H1 (cell line): ENCODE results near the gene VSIG10L2. TPM values are rescaled to one million over a fixed set of nuclear protein-coding genes. Genes with fewer than 3 reads are reported as not detected.
A peak's percentile ranks its signal among the peaks of the same experiment; 100 is the strongest.

Source experiments
- CTCF ChIA-PET: fragments of 300-600 bp; sonication (Branson Sonifier 250); formaldehyde crosslinking; loops from one replicate; lab custom pipeline; 2021; ENCODE audit not compliant: partially characterized antibody; lab: Charles Lee
- POLR2A ChIA-PET: fragments of 300-600 bp; sonication (Branson Sonifier 250); formaldehyde crosslinking; loops from one replicate; lab custom pipeline; 2021; ENCODE audit warnings: inconsistent platforms; ENCODE audit not compliant: partially characterized antibody; lab: Charles Lee
- DNase-seq, 2 experiments: peaks; one replicate each; pipeline versions ENCODE4 v3.0.0 to v3.0.0-alpha.2; 2010 to 2022; ENCODE audit warnings: low spot score in 2 of 2, low read depth in 1 of 2, mixed read lengths in 1 of 2
- FAIRE-seq: peaks from 2 replicates; lab custom pipeline; 2011; peaks lifted over from hg19 to GRCh38; lab: Jason Lieb, UNC
- H2AFZ ChIP-seq: 2 replicates; pipeline ENCODE4 v1.8.1; 2012; ENCODE audit warnings: low read length, inconsistent platforms
- H2AK5ac ChIP-seq: 2 replicates; pipeline ENCODE4 v1.6.1; 2013; ENCODE audit warnings: low read depth, low read length
- H2BK120ac ChIP-seq: replicated peaks from 2 replicates; pipeline ENCODE3; 2013; ENCODE audit warnings: low read depth, low read length, inconsistent platforms
- H2BK12ac ChIP-seq: 2 replicates; pipeline ENCODE4 v1.6.1; 2013; ENCODE audit warnings: low read depth, low read length
- H2BK15ac ChIP-seq: 2 replicates; pipeline ENCODE4 v1.6.1; 2013; ENCODE audit warnings: low read length
- H2BK20ac ChIP-seq: 2 replicates; pipeline ENCODE4 v1.6.1; 2013; ENCODE audit warnings: low read length
- H2BK5ac ChIP-seq: 2 replicates; pipeline ENCODE4 v1.6.1; 2013; ENCODE audit warnings: low read depth, low read length
- H3K14ac ChIP-seq: 2 replicates; pipeline ENCODE4 v1.6.1; 2013; ENCODE audit warnings: inconsistent platforms; ENCODE audit not compliant: insufficient read length
- H3K18ac ChIP-seq: 2 replicates; pipeline ENCODE4 v1.6.1; 2013; ENCODE audit warnings: low read length; ENCODE audit errors: extremely low read depth
- H3K23ac ChIP-seq: 2 replicates; pipeline ENCODE4 v1.6.1; 2013; ENCODE audit warnings: inconsistent platforms; ENCODE audit not compliant: insufficient read length
- H3K23me2 ChIP-seq: 2 replicates; pipeline ENCODE4 v1.6.1; 2013; ENCODE audit warnings: low read depth, low read length
- H3K27ac ChIP-seq: 2 replicates; pipeline ENCODE4 v1.6.1; 2011; ENCODE audit warnings: low read depth, low read length, inconsistent platforms
- H3K27me3 ChIP-seq, 4 experiments: replicated peaks in 1 of 4; 1 replicate in 1 of 4; 2 replicates in 3 of 4; pipeline versions ENCODE4 v1.6.1 to v1.8.1; 2011 to 2013; ENCODE audit warnings: low read length in 3 of 4, mild to moderate bottlenecking in 3 of 4, inconsistent platforms in 2 of 4, mixed read lengths in 2 of 4, moderate library complexity in 1 of 4; ENCODE audit not compliant: control insufficient read depth in 3 of 4, insufficient read depth in 3 of 4; ENCODE audit errors: extremely low read depth in 1 of 4
- H3K36me3 ChIP-seq, 4 experiments: 2 replicates each; pipeline versions ENCODE4 v1.6.1 to v1.8.1; 2011 to 2013; ENCODE audit warnings: mild to moderate bottlenecking in 4 of 4, low read length in 3 of 4, moderate library complexity in 2 of 4, control low read depth in 1 of 4, inconsistent platforms in 1 of 4; ENCODE audit not compliant: insufficient read depth in 4 of 4, control insufficient read depth in 2 of 4
- H3K4ac ChIP-seq: replicated peaks from 2 replicates; pipeline ENCODE3; 2013; ENCODE audit warnings: low read length, low read depth, mixed read lengths, inconsistent platforms; ENCODE audit not compliant: insufficient read length
- H3K4me1 ChIP-seq, 4 experiments: replicated peaks in 1 of 4; 1 replicate in 1 of 4; 2 replicates in 3 of 4; pipeline versions ENCODE4 v1.6.1 to v1.8.1; 2011 to 2013; ENCODE audit warnings: low read length in 3 of 4, inconsistent platforms in 2 of 4, mixed read lengths in 1 of 4; ENCODE audit not compliant: insufficient read depth in 4 of 4, control insufficient read depth in 3 of 4
- H3K4me2 ChIP-seq, 2 experiments: 2 replicates each; pipeline versions ENCODE4 v1.6.1 to v1.8.1; 2011 to 2013; ENCODE audit warnings: low read depth in 2 of 2, low read length in 2 of 2, control low read depth in 1 of 2, inconsistent platforms in 1 of 2, mild to moderate bottlenecking in 1 of 2; ENCODE audit not compliant: insufficient read depth in 1 of 2
- H3K4me3 ChIP-seq, 4 experiments: fragments of 200-600, 300-600 bp in 1 of 4; sonication (generic), shearing (Covaris generic), sonication (Bioruptor Twin) in 1 of 4; 2 replicates each; pipeline versions ENCODE4 v1.5.1 to v1.8.1; 2011 to 2016; ENCODE audit warnings: low read length in 4 of 4, low read depth in 3 of 4, control low read depth in 2 of 4, inconsistent platforms in 2 of 4, mild to moderate bottlenecking in 2 of 4, mixed read lengths in 1 of 4, moderate library complexity in 1 of 4; ENCODE audit not compliant: insufficient read depth in 2 of 4; ENCODE audit errors: extremely low read depth in 1 of 4
- H3K56ac ChIP-seq: replicated peaks from 2 replicates; pipeline ENCODE3; 2013; ENCODE audit warnings: low read depth, mild to moderate bottlenecking, mixed read lengths, low read length, inconsistent platforms; ENCODE audit not compliant: insufficient read length
- H3K79me1 ChIP-seq: 2 replicates; pipeline ENCODE4 v1.6.1; 2013; ENCODE audit warnings: low read depth, low read length, control low read depth
- H3K79me2 ChIP-seq, 2 experiments: 2 replicates each; pipeline versions ENCODE4 v1.6.1 to v1.8.1; 2012 to 2013; ENCODE audit warnings: low read length in 2 of 2, mild to moderate bottlenecking in 2 of 2, inconsistent platforms in 1 of 2; ENCODE audit not compliant: insufficient read depth in 2 of 2, control insufficient read depth in 1 of 2
- H3K9ac ChIP-seq, 4 experiments: replicated peaks in 1 of 4; 1 replicate in 1 of 4; 2 replicates in 3 of 4; pipeline versions ENCODE4 v1.6.1 to v1.8.1; 2011 to 2013; ENCODE audit warnings: low read depth in 3 of 4, low read length in 3 of 4, control low read depth in 2 of 4, mild to moderate bottlenecking in 2 of 4, moderate library complexity in 2 of 4, inconsistent platforms in 1 of 4; ENCODE audit errors: extremely low read depth in 1 of 4
- H3K9me3 ChIP-seq, 2 experiments: 2 replicates each; pipeline versions ENCODE4 v1.6.1 to v1.8.1; 2012 to 2013; ENCODE audit warnings: mild to moderate bottlenecking in 2 of 2, moderate library complexity in 2 of 2, control low read depth in 1 of 2, inconsistent platforms in 1 of 2, low read depth in 1 of 2, low read length in 1 of 2, mixed read lengths in 1 of 2; ENCODE audit not compliant: insufficient read depth in 2 of 2
- H4K20me1 ChIP-seq, 2 experiments: replicated peaks in 1 of 2; 2 replicates each; pipeline versions ENCODE3 to v1.8.1; 2011 to 2013; ENCODE audit warnings: inconsistent platforms in 2 of 2, low read length in 2 of 2, mild to moderate bottlenecking in 1 of 2; ENCODE audit not compliant: insufficient read depth in 2 of 2, control insufficient read depth in 1 of 2
- H4K5ac ChIP-seq: 2 replicates; pipeline ENCODE4 v1.6.1; 2013; ENCODE audit warnings: low read length, low read depth, mixed read lengths, inconsistent platforms; ENCODE audit not compliant: insufficient read length
- H4K8ac ChIP-seq: 2 replicates; pipeline ENCODE4 v1.8.0; 2013; ENCODE audit warnings: mild to moderate bottlenecking, moderate library complexity, low read length, inconsistent platforms; ENCODE audit not compliant: insufficient read depth; ENCODE audit errors: extremely low read depth
- H4K91ac ChIP-seq: replicated peaks from 2 replicates; pipeline ENCODE3; 2013; ENCODE audit warnings: low read length, mixed read lengths, inconsistent platforms; ENCODE audit not compliant: insufficient read length
- BRCA1 ChIP-seq: IDR thresholded peaks from 2 replicates; pipeline ENCODE4 v1.6.1; 2012; ENCODE audit warnings: low read depth, low read length, improper control_type of control experiment
- CTCF ChIP-seq, 3 experiments: IDR thresholded peaks; 1 replicate in 2 of 3; 2 replicates in 1 of 3; pipeline versions ENCODE4 v1.5.1 to v1.6.1; 2011; ENCODE audit warnings: low read length in 3 of 3, mild to moderate bottlenecking in 3 of 3, inconsistent platforms in 2 of 3, low read depth in 1 of 3, moderate library complexity in 1 of 3; ENCODE audit not compliant: insufficient read depth in 1 of 3; ENCODE audit errors: control extremely low read depth in 1 of 3
- EZH2 ChIP-seq: fragments of 200-600 bp; sonication (generic); IDR thresholded peaks from 2 replicates; pipeline ENCODE4 v1.7.1; 2012; ENCODE audit warnings: low read depth, mild to moderate bottlenecking, moderate library complexity, low read length, inconsistent platforms; ENCODE audit not compliant: severe bottlenecking
- KDM1A ChIP-seq: fragments of 200-600, 300-600 bp; sonication (generic); IDR thresholded peaks from 2 replicates; pipeline ENCODE4 v1.7.1; 2016; ENCODE audit warnings: mild to moderate bottlenecking, low read length, borderline replicate concordance
- NRF1 ChIP-seq: IDR thresholded peaks from 2 replicates; pipeline ENCODE4 v1.6.1; 2011; ENCODE audit warnings: mild to moderate bottlenecking, low read depth, low read length, improper control_type of control experiment
- POLR2AphosphoS5 ChIP-seq: IDR thresholded peaks from 2 replicates; pipeline ENCODE4 v1.6.1; 2011; ENCODE audit warnings: low read depth, low read length
- POU5F1 ChIP-seq: IDR thresholded peaks from 2 replicates; pipeline ENCODE4 v1.6.1; 2011; ENCODE audit warnings: low read depth, mild to moderate bottlenecking, low read length, moderate library complexity
- SP2 ChIP-seq: IDR thresholded peaks from 2 replicates; pipeline ENCODE4 v1.6.1; 2012; ENCODE audit warnings: mild to moderate bottlenecking, low read length, inconsistent platforms
- TBP ChIP-seq: IDR thresholded peaks from 2 replicates; pipeline ENCODE4 v1.6.1; 2011; ENCODE audit warnings: low read depth, low read length, improper control_type of control experiment
- USF2 ChIP-seq: IDR thresholded peaks from 2 replicates; pipeline ENCODE4 v1.6.1; 2011; ENCODE audit warnings: low read length, improper control_type of control experiment
- WGBS, 2 experiments: shearing (Covaris generic) in 1 of 2; methylation state at CpG; one replicate each; pipeline versions ENCODE4 v1.1.6 to v1.1.7; 2013 to 2015; ENCODE audit warnings: low lambda C conversion rate in 2 of 2, mixed read lengths in 2 of 2, inconsistent platforms in 1 of 2, low coverage in 1 of 2, missing lambda C conversion rate in 1 of 2; ENCODE audit not compliant: insufficient replicate concordance in 2 of 2, insufficient coverage in 1 of 2, insufficient read length in 1 of 2; ENCODE audit errors: extremely low coverage in 1 of 2, missing lambda C conversion rate in 1 of 2; 5-methylcytosine and 5-hydroxymethylcytosine counted together
- polyA plus RNA-seq, 7 experiments: library from polyadenylated mRNA; depleted of rRNA in 3 of 7; stranded (reverse) in 5 of 7; unstranded in 2 of 7; fragments of >200 nt in 5 of 7; fragments of 200-250 nt in 2 of 7; gene quantifications; 1 replicate in 5 of 7; 2 replicates in 1 of 7; 4 replicates in 1 of 7; pipeline versions ENCODE4 v1.2.1 to v1.2.3, GENCODE V29; 2011 to 2013; ENCODE audit warnings: missing spikeins in 2 of 7, mixed read lengths in 2 of 7
- total RNA-seq: library from RNA; stranded (reverse); fragmentation: NEBNext Ultra II Directional; extraction: Animal tissue kit (Norgen Biotek cat#: 25700); gene quantifications from 2 replicates; pipeline ENCODE4 v1.2.1, GENCODE V29; 2021

The VSIG10L2 gene
- total and polyA plus RNA-seq, 2 of the 8 experiments (the other 6 are each of a cell fraction or from before 2014, with no cell fraction given): not detected

GRCh38 chr11:125923012-125923579 lies 22.7 kb upstream of the VSIG10L2 start:
- H3K27ac ChIP-seq: no peak overlapping the region
- no peak overlapping the region for H2AFZ ChIP-seq
- H2AK5ac ChIP-seq: no peak overlapping the region
- ChIA-PET CTCF (interaction anchor here (0.6 to 5.8 kb wide), 18 partner anchors 10 to 569 kb away, joined by 3 to 118 read pairs (median 4); no protein-coding TSS in a partner anchor), POLR2A (no interaction called here)
- peak in 1 of 2 experiments; percentile 34 for DNase-seq
- peak; percentile 95 for FAIRE-seq
- no peak overlapping the region for H3K23ac ChIP-seq
- H3K4me1 ChIP-seq: no peaks in the 10 kb centered on the region; a peak in 1 of 7 replicates
- no peak overlapping the region for H3K4me3 ChIP-seq
- no peak overlapping the region for H3K9ac ChIP-seq
- H3K4me2 ChIP-seq: no peak overlapping the region
- no peak overlapping the region for H4K91ac ChIP-seq
- no peaks in the 10 kb centered on the region for H3K23me2 ChIP-seq
- no peak overlapping the region for H3K14ac ChIP-seq
- no peaks in the 10 kb centered on the region; a peak in 1 of 7 replicates for H3K27me3 ChIP-seq
- H4K5ac ChIP-seq: no peak overlapping the region
- H4K20me1 ChIP-seq: no peaks in the 10 kb centered on the region
- no peak overlapping the region for H2BK120ac ChIP-seq
- H3K4ac ChIP-seq: no peak overlapping the region
- no peak overlapping the region for H3K18ac ChIP-seq
- H3K9me3 ChIP-seq: no peaks in the 10 kb centered on the region
- no peaks in the 10 kb centered on the region for H3K79me2 ChIP-seq
- no peak overlapping the region for H2BK20ac ChIP-seq
- H3K79me1 ChIP-seq: no peaks in the 10 kb centered on the region
- H4K8ac ChIP-seq: no peak overlapping the region
- H2BK5ac ChIP-seq: no peak overlapping the region
- no peak overlapping the region for H3K56ac ChIP-seq
- no peak overlapping the region for H2BK15ac ChIP-seq
- WGBS, 2 experiments: 29% methylated on average over 8 of the region's 8 CpGs; no CpG with 5 or more reads in 1 of the 2 experiments
- H2BK12ac ChIP-seq: no peak overlapping the region
- H3K36me3 ChIP-seq: no peaks in the 10 kb centered on the region
- TF ChIP-seq NRF1 (no peak), KDM1A (no peak), CTCF (IDR thresholded peaks at IDR 0.05; ENCODE audit: control extremely low read depth in 1 of 3, insufficient read depth in 1 of 3, low read depth in 1 of 3, low read length in 3 of 3) (peak; percentile 64 to 88 (median 86)), SP2 (no peak), POLR2AphosphoS5 (no peak), BRCA1 (no peak), POU5F1 (no peak), USF2 (no peak), EZH2 (no peak), TBP (no peak)
